Calu3 (cell line): ENCODE results near the gene TNFSF12. TPM values are rescaled to one million over a fixed set of nuclear protein-coding genes. Genes with fewer than 3 reads are reported as not detected.

ENCODE experiments used
- BruUV-seq: library from RNA; stranded (reverse); fragments of 400-500 nt; replicated peaks from 2 replicates; lab custom pipeline; 2021; lab: Mats Ljungman, UMichigan
- CTCF ChIA-PET: fragments of 300-600 bp; sonication (Branson Sonifier 250); formaldehyde crosslinking; loops from one replicate; lab custom pipeline; 2022; ENCODE audit warnings: antibody characterized with exemption; lab: Charles Lee
- DNase-seq: peaks from one replicate; pipeline ENCODE4 v3.0.0; 2022
- H3K27ac Mint-ChIP-seq: one replicate; pipeline ENCODE4 v1.8.0; 2022; ENCODE audit warnings: mixed read lengths; ENCODE audit not compliant: unreplicated experiment
- H3K27me3 Mint-ChIP-seq: one replicate; pipeline ENCODE4 v1.8.0; 2022; ENCODE audit warnings: mixed read lengths; ENCODE audit not compliant: unreplicated experiment
- H3K36me3 Mint-ChIP-seq: one replicate; pipeline ENCODE4 v1.8.0; 2022; ENCODE audit warnings: mild to moderate bottlenecking, moderate library complexity, mixed read lengths; ENCODE audit not compliant: insufficient read depth, unreplicated experiment
- H3K4me1 Mint-ChIP-seq: one replicate; pipeline ENCODE4 v1.8.0; 2022; ENCODE audit warnings: mild to moderate bottlenecking, low read depth, mixed read lengths; ENCODE audit not compliant: unreplicated experiment
- H3K4me3 Mint-ChIP-seq: one replicate; pipeline ENCODE4 v1.8.0; 2022; ENCODE audit warnings: mild to moderate bottlenecking, low read depth, moderate library complexity, mixed read lengths; ENCODE audit not compliant: unreplicated experiment
- H3K9me3 Mint-ChIP-seq: one replicate; pipeline ENCODE4 v1.8.0; 2022; ENCODE audit warnings: low read depth, mixed read lengths; ENCODE audit not compliant: unreplicated experiment
- CTCF ChIP-seq: fragments of 200-600 bp; IDR thresholded peaks from one replicate; pipeline ENCODE4 v1.8.0; 2022; ENCODE audit warnings: antibody characterized with exemption; ENCODE audit not compliant: unreplicated experiment
- intact Hi-C: fragments of 100-400 bp; cut with micrococcal nuclease; formaldehyde crosslinking; loops from one replicate; pipeline ENCODE4 v1.10.0; 2022; ENCODE audit not compliant: unreplicated experiment
- total RNA-seq: library from RNA; stranded (reverse); gene quantifications from 2 replicates; pipeline ENCODE4 v1.2.3, GENCODE V29; 2022

The TNFSF12 gene
- total RNA-seq, 1 experiment from 2014 or later = 7.7 TPM

GRCh38 chr17:7549401-7550055 lies 670 bp downstream of the TNFSF12 start:
- Mint-ChIP-seq H3K27ac (no peak overlapping the region), H3K4me3 (peak overlapping the region; percentile 71), H3K4me1 (peaks cover 16% of the 10 kb centered on the region), H3K36me3 (peaks cover 6% of the 10 kb centered on the region), H3K27me3 (no peaks in the 10 kb centered on the region), H3K9me3 (no peaks in the 10 kb centered on the region)
- no peak for DNase-seq
- CTCF ChIA-PET = interaction anchor here (1.5 kb wide), 1 partner anchor 8 kb away, joined by 4 read pairs; no protein-coding TSS in a partner anchor
- no TSS peak for BruUV-seq
- no peak for TF ChIP-seq CTCF
- intact Hi-C loops = no loop called here

DNA sequence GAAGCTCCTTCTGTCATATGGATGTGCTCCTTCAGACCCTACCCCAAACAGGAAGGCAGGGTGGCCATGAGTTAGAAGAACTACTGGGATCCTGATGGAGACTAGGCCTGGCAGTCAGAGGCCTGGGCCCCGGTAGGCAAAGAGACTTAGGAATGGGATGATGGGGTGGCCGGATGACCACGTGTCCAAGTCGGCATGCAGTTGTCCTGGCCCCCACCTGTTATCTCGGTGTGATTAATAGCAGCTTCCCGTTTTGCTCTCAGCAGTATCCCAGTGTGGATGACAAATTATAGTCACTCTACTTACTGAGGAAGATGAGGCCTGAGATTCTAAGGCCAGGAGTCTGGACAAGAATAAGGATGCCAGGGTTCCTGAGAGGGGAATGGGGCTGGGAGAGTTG lies 1.5 kb downstream of the TNFSF12 start:
- H3K36me3 Mint-ChIP-seq = peaks cover 6% of the 10 kb centered on the region
- TF ChIP-seq CTCF = no peak
- H3K27me3 Mint-ChIP-seq = no peaks in the 10 kb centered on the region
- H3K4me1 Mint-ChIP-seq = peaks cover 19% of the 10 kb centered on the region
- CTCF ChIA-PET = no interaction called here
- intact Hi-C loops = no loop called here
- no peak for DNase-seq
- H3K27ac Mint-ChIP-seq = no peak overlapping the region
- no peaks in the 10 kb centered on the region for H3K9me3 Mint-ChIP-seq
- H3K4me3 Mint-ChIP-seq = no peak overlapping the region
- BruUV-seq = no TSS peak

GRCh38 chr17:7551396-7551795 lies 2.5 kb downstream of the TNFSF12 start:
- CTCF ChIA-PET = no interaction called here
- intact Hi-C loops = no loop called here
- no TSS peak for BruUV-seq
- H3K4me3 Mint-ChIP-seq = no peak overlapping the region
- peaks cover 6% of the 10 kb centered on the region for H3K36me3 Mint-ChIP-seq
- no peak overlapping the region for H3K27ac Mint-ChIP-seq
- no peak for TF ChIP-seq CTCF
- H3K27me3 Mint-ChIP-seq = no peaks in the 10 kb centered on the region
- H3K4me1 Mint-ChIP-seq = peaks cover 24% of the 10 kb centered on the region
- no peaks in the 10 kb centered on the region for H3K9me3 Mint-ChIP-seq
- no peak for DNase-seq

DNA sequence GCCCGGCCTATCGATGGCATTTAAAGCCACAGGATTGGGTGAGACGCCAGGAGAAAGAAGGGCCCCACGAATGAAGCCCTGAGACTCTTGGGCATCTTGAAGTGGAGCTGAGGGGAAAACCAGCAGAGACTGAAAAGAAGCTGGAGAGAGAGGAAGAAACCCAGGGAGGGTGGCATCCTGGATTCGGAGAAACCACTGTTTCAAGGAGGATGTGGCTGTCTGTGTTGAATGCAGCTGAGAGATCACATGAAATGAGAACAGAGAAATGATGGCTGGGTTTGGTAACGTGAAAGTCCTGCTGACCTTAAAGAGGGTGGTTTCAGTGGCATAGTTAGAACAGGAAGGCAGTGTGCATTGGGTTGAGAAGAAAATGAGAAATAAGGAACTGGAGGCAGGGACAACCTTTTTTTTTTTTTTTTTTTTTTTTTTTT lies 3.8 kb downstream of the TNFSF12 start:
- Mint-ChIP-seq H3K27me3 (no peaks in the 10 kb centered on the region), H3K27ac (no peak overlapping the region), H3K36me3 (peaks cover 12% of the 10 kb centered on the region), H3K9me3 (no peaks in the 10 kb centered on the region), H3K4me1 (peaks cover 26% of the 10 kb centered on the region), H3K4me3 (no peak overlapping the region)
- DNase-seq = no peak
- CTCF ChIA-PET = no interaction called here
- intact Hi-C loops = no loop called here
- BruUV-seq = no TSS peak
- no peak for TF ChIP-seq CTCF
